Stimulated activated CD8-positive, alpha-beta memory T cell treated with anti-CD3 and anti-CD28 coated beads, Interleukin-2, amount 100 ng/mL, for 48 hours (primary cell): Measurements from ENCODE around the gene LUZP1.
"Not testable (repeated sequence)": the region's sequence is repeated elsewhere in the genome, so short reads cannot be mapped to it uniquely, and the experiment has no call there.

Experiments
- DNase-seq, 2 donors: peaks; one replicate each; pipeline ENCODE4 v3.0.0-alpha.2; 2020; ENCODE audit warnings: low read depth in 2 of 2

LUZP1 gene

DNA sequence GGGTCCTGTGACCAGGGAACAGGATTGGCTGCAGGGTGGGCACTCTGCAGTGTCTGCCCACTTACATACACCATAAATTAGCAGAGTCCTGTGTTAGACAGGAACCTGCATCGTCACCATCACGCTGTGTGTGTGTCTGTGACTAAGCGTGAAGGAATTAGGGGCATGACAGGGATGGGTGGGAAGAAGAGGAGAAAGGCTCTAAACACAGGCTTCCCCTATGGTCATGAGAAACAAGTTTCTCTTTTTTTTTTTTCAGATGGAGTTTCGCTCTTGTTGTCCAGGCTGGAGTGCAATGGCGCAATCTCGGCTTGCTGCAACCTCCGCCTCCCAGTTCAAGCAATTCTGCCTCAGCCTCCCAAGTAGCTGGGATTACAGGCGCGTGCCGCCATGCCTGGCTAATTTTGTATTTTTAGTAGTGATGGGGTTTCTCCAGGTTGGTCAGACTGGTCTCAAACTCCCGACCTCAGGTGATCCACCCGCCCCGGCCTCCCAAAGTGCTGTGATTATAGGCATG lies 20.3 kb upstream of the LUZP1 start:
- DNase-seq: not testable (repeated sequence)

DNA sequence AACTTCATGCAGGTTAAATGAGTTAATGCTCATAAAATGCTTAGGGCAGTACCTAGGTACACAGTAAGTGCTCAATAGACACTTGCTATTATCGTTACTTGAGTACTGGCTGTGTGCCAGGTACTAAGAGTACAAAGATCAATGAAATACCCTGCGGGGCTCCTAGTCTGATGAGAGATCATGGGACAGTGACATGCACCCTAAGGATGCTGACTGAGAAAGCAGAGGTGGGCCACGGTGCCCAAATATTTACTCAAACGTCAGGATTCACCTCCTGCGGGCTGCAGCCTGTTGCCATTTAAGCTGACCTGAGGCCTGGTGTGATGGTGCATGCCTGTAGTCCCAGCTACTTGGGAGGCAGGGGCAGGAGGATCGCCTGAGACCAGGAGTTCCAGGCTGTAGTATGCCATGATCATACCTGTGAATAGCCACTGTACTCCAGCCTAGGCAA lies 19.8 kb upstream of the LUZP1 start:
- no peak for DNase-seq

DNA sequence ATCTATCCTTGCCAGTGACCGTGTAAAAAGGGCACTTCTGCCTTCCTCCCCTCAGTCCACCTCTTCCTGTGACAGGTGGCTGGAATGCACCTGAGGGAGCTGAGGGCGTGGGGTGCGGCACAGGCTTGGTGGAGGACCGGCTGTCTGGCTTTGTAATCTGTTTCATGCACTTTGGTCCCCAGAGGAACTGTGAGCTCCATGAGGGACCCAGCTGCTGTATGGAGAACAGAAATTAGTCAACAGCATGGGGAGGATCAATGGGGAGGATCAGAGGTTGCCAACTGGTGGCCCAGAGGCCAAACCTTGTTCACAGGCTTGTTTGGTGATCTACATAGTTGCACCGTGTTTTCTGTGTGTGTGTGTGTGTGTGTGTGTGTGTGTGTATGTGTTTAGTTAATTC lies 19.0 kb upstream of the LUZP1 start:
- DNase-seq: no peak

DNA sequence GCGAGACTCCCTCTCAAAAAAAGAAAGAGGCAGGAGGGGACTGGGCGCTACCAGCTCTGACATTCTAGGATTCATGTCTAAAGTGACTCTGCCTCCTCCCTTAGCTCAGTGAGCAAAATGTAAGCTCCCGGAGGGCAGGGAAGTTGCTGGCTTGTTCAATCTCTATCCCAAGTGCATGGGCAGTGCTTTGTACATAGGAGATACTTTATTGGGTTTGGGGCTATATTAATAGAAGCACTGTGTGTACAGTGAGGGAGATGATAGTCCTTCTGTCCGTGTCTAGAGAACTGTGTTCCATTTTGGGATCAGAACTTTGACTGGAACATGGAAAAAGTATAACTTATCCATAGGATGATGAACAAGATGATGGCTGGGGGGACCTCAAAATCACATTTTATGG lies 16.7 kb upstream of the LUZP1 start:
- no peak for DNase-seq

DNA sequence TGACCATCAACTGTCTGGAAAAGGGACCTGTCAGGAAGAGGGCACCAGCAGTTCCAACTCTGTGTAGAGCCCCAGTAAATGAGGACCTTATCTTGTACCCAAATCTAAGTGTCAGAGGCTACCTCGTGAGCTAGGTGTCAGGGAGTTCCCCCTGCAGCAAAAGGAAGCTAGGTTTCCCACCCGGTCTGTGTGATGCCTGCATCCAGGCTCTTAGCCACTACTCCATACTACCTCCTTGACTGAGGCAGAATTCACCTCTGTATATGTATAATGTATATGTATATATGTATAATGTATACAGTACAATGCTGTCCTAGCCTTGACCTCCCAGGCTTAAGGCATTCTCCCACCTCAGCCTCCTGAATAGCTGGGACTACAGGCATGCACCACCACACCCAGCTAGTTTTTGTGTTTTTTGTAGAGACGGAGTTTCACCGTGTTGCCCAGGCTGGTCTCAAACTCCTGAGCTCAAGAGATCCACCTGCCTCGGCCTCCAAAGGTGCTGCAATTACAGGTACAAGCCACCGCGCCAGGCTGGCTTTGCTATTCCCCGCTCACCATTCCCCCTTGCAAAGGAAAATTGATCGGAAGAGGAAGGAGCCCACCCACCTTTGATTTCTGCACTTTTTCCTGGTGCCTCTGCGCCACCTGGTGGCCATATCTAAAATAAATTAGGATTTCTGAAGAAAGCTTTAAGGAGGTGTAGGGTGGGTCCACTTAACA lies 15.7 kb upstream of the LUZP1 start:
- no peak for DNase-seq

DNA sequence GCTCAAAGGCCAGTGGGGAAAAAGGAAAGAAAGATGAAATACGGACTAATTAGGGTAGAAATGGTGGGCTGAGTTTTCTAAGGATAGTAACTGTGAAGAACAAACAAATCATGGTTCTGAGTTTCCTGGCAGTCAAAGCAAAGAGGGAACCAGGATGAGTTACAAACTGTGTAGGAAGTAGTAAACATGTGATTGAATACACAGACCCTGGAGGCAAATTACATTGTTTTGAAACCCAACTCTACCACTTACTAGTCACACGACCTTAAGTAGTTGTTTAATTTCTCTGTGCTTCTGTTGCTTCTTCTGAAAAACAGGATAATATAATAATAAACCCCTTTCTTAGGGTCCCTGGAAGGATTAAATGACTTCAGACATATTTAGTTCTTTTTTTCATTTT lies 11.2 kb upstream of the LUZP1 start:
- no peak for DNase-seq

DNA sequence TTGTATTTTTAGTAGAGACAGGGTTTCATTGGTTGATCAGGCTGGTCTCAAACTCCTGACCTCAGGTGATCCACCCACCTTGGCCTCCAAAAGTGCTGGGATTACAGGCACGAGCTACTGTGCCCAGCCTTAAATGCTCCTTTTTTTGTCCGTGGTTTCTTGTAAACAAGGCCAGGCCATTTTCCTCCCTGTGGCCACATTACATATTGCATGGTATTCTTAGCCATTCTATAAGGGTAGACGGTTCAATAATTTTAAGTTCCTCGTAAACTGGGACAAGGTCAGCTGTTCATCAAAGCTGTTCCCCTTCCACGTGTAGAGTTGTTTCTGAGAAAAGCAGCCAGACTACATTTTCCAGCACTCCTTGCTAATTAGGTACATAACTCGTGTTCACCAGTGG lies 10.3 kb upstream of the LUZP1 start:
- DNase-seq: no peak

DNA sequence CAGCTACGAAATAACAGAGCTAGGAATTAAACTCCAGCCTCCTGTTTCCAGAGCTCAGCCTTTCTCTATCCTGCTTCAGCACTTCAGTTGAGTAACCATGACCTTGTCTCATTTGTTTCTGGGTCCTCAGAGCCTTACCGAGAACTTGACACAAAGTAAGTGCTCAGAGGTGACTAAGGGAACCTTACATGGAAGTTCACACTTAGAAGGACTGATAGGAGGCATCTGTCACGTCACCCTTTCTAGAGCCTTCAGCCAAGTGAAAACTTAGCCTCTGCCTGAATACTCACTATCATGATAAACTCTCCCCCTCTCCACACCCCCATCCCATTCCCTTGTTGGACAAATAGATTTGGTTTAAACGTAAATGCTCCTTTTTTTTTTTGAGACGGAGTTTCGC lies 9.8 kb upstream of the LUZP1 start:
- DNase-seq: no peak

DNA sequence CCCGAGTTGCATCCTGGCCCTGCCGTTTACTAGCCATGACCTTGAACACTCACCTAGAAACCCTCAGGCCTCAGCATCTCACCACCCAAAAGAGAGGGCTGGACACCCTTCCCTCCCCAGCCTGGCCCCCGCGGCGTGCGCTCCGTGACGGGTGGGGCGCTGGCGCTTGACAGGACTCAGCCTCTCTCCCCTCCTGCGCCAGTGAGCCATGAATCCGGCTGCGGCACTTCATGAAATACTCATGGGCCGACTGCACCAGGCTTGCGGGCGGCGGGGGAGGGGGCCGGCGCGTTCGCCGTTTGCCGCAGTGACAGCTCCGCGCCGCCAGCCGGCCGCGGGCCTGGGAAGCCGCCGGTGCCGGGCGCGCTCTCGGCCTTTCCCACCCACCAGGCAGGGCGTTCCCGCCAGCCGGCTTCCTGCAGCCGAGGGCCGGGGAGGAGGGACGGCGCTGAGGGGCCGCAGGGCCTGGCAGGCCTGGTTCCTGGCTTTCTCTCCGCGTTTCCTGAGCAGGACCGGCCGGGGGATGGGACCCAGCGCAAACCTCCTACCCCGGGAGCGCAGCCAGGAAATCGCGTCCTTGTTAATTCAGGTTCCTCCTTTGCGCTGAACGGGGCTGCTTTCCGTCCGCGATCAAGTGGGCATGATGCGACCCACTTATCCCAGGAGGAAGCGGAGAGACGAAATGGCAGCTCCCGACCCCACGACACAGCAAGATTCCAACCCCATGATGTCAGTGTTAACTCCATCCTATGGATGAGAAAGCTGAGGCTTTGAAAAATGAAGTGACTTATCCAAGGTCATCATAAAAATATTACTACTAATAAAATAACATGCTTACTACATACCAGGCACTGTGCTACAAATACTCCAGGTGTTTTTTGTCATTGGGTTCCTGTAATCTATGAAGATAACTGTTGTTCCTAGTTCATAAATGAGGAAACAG lies 9.1 kb upstream of the LUZP1 start:
- DNase-seq: peak; percentile 43 to 45

DNA sequence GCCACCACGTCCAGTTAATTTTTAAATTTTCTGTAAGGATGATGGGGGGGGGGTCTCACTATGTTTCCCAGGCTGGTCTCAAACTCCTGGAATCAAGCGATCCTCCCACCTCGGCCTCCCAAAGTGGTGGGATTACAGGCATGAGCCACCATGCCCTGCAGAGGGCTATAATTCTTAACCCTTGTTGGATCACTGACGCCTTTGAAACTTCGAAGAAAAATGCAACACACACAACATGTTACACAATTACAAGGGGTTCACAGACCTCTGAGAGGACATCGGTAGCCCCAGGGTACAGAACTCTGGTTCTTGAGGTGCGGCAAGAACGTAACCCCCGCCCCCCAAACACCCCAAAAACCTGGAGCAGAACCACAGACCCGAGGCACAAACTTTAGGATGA lies 8.4 kb upstream of the LUZP1 start:
- no peak for DNase-seq

DNA sequence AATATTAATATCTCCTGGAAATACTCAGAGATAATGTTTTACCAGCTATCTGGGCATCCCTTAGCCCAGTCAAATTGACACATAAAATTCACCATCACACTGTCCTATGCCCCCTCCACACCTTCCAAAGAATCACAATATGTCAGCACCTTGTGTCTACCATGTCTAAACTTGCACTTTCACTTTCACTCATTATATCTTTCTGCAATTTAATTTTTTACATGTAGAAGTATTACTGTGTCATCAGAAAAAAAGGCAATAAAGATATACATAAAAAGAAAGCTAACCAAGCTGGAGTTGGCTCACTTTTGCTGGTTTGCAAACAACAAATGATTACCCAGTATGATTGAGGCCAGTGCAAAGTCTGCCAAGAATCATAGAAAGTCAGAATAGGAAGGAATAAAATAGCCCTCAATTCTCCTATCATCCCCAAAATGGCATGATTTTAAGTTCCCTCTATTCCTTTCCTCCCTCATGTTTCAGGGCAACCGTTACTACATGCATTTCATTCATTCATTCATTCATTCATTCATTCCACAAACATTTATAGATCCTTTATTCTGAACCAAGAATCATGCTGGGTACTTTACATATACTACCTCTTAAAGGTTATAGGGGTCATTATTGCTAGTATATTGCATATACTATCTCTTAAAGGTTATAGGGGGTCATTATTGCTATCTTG lies 5.9 kb upstream of the LUZP1 start:
- no peak for DNase-seq

DNA sequence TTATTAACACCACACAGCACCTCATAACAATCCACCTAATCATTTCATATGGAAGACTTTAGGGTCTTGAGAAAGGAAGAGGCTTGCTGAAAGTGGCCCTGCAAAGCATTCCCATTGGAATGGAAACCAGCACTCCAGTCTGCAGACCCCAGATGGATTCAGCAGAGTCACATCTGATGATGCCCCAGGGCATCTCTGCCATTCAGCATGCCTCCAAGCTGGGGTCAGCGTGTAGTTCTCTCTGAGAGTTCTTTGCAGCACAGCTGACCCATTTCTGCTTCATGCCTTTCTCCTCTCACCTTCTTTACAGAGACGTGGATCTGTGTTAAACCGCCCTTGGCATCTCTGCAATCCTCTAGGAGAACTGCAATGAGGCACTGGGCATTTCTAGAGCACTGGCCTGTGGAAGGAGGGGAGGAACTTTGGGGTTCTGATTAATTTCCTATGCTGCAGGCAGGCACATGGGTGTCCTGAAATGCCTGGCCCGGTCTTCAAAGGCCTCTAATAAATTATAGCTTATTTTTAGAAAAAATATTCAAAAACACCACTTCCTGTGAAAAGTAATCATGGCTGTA lies 2.6 kb upstream of the LUZP1 start:
- no peak for DNase-seq

DNA sequence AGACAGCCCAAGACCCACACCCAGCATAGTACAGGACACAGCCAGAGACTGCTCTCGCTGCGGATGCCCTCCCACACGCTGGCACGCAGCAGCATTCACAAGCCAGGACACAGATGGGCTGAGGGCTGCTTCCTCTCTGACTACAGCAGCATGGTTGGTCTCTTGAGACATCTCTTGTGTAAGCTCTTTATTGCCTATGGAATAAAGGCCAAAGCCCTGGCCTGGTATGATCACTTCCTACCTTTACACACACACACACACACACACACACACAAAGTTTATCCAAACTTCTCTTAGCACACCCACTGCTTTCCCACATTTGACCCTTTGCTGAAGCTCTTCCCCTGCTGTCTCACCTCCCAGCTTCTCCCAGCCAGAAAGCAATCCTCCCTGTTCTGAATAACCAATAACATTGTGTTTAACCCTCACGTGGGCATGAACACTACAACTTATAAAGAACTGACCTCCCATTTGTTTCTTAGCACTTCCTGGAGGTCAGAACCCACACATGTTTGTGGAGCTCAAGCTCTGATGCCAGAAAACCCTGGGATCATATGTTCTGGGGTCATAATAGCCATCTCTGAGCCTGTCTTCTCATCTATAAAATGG lies 1.2 kb upstream of the LUZP1 start:
- no peak for DNase-seq

DNA sequence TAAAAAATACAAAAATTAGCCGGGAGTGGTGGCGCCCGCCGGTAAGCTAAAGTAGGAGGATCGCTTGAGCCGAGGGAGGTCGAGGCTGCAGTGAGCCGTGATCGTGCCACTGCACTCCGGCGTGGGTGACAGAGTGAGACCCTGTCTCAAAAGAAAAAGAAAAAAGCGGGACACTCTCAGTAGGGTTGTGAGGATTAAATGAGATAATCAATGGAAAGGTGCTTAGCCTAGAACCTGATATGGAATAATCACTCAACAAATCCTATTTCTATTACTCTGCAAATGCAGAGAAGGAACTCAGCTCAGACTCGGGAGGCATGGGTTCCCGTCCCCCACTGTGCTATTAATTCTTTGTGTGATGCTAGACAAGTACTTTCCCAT lies 529 bp upstream of the LUZP1 start:
- no peak for DNase-seq

DNA sequence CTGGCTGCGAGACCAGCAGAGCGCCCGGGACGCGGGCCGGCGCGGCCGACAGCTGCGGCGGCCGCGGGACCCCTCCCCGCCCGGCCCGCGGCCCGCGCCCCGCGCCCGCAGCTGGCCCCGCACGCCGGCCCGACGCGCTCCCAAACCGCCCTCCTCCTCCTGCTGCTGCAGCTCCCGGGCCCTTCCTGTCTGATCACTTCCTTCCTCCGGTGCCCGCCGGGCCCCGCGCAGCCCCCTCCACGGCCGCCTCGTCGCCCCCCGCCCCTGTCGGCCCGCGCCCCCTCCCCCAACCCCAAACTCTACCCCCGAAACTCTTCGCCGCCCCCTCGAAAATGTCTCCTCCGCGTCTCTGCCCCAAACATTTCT lies 594 bp downstream of the LUZP1 start:
- DNase-seq: peak; percentile 8 to 21

DNA sequence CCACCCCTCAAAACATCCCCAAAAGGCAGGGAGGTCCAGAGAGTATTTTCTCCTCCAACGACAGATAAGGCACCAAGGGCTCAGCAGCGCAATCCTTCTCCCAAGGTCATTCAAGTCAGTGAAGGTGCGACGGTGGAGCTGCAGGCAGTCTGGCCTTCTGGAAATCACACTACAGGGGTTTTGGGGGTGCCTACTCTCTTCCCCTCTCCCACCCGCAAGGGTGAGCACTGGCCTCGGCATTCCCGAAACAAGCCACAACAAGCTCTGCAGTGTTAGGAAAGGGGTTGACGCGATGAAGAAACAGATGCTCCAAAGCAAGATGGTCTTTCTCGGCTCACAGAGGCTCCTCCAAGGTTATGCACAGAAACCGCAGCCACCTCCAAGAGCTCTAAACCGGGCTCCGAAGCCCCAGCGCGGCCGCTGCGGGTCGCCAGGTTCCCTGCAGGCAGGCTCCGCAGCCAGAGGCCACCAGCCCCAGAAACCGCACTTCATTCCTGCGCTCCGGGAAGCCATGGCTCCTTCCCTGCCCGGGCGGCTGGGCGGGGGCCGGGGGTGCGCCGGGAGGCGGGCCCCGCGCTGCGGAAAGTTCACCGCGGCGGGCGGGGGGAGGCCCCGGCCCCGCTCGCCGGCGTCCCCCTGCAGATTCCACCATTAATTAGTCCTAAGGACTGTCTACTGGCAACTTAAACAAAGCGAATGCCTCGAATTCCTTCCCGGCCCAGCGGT lies 1.1 kb downstream of the LUZP1 start:
- DNase-seq: peak in 1 of 2 donors; percentile 24

DNA sequence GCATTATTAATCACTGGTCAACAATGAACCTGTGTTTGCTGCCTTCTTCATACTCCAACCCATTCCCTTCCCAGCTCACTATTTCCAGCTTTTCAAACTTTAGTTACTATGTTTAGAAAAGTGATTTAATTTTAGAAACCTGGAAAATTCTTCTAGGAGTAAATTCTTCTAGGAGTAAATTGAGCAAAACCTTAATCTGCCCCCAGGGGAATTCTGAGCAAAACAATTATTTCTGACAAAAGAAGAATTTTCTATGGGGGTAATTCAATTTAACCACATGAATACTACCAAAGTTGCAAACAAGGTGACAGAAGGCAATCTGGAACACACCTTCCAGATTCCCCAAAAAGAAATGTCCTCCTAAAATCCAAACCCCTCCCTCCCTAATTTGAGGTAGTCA lies 1.8 kb downstream of the LUZP1 start:
- no peak for DNase-seq

DNA sequence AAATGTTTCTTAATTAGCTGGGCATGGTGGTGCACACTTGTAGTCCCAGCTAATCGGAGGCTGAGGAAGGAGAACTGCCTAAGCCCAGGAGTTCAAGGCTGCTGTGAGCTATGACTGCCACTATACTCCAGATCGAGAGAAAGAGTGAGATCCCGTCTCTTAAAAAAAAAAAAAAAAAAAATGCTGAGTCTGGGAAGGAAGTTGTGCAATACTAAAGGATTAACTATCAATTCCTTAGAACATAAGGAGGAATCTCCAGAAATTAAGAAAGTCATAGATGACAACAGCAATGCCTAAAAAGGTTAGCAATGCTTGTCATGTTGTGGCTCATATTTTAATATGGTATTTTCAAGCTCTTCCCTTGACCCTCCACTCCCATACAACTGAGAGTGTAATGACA lies 5.3 kb downstream of the LUZP1 start:
- DNase-seq: no peak

DNA sequence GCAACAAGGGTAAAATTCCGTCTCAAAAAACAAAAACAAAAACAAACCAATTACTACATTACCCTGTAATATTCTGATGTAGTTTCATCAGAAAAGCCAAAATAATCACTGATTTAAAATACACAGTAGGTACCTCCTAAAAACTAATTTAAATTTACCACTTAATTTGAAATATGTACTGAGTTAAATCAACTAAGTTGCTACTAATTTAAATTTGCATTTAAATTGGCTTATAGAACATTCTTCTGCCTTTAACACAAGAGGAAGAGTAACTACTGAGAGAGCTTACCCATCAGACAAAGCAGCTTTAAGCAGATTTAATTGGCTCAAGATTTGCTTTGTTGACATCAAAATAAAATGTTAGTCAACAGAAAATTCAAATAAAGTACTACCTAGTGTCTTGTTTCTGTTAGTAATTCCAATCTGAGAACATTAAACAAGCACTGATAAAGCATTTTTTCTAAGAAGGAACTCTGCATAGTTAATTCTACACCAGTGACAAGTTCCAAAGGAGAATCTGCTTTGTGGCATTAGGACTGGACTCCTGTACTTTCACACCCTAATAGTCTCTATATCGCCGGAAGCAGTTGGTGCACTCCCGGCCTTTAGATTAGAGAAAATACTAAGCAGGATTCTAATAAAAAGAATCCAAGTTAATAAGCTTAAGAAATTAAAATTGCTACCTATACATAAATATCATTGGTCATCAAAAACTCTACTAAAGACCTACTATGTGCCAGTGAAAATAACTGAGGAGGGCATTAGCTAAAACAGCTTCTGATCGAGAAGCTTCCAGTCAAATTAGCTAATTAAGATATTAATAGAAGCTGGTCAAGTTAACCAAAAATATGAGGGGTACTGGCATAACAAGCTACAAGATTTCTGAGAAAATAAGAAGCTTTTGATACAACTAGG lies 8.4 kb downstream of the LUZP1 start:
- no peak for DNase-seq

DNA sequence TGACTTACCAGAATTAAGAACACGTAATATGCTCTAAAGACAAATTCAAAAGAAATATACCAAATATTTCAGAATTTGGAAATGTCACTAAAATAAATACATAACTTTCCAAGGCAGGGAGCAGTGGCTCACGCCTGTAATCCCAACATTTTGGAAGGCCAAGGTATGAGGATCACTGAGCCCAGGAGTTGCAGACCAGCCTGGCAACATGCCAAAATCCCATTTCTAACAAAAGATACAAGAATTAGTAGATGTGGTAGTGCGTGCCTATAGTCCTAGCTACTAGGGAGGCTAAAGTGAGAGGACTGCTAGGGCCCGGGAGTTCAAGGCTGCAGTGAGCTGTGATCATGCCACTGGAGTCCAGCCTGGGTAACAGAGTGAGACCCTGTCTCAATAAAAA lies 11.7 kb downstream of the LUZP1 start:
- DNase-seq: no peak
